Activated CD4-positive, alpha-beta T cell treated with anti-CD3 and anti-CD28 coated beads, Interleukin-2, amount 50 U/mL, for 16 hours (primary cell): ENCODE data around the gene ITPR2.
"Not testable (repeated sequence)": the region's sequence is repeated elsewhere in the genome, so short reads cannot be mapped to it uniquely, and the experiment has no call there.

Source experiments
- DNase-seq: peaks from one replicate; pipeline ENCODE4 v3.0.0-alpha.2; 2020

Gene ITPR2

GRCh38 chr12:26786491-26786864 is 46.5 kb downstream of the ITPR2 start:
- no peak for DNase-seq

GRCh38 chr12:26783816-26784379 is 49.1 kb downstream of the ITPR2 start:
- DNase-seq: not testable (repeated sequence)

GRCh38 chr12:26783131-26783526 is 49.9 kb downstream of the ITPR2 start:
- DNase-seq: no peak

GRCh38 chr12:26782372-26783130 is 50.4 kb downstream of the ITPR2 start:
- DNase-seq: no peak

GRCh38 chr12:26780656-26781055 is 52.3 kb downstream of the ITPR2 start:
- not testable (repeated sequence) for DNase-seq

GRCh38 chr12:26778173-26778775 is 54.7 kb downstream of the ITPR2 start:
- not testable (repeated sequence) for DNase-seq

GRCh38 chr12:26777236-26777635 is 55.8 kb downstream of the ITPR2 start:
- DNase-seq: no peak

GRCh38 chr12:26775991-26776390 is 57.0 kb downstream of the ITPR2 start:
- DNase-seq: not testable (repeated sequence)

GRCh38 chr12:26773313-26774104 is 59.5 kb downstream of the ITPR2 start:
- DNase-seq: no peak

GRCh38 chr12:26771861-26772260 is 61.1 kb downstream of the ITPR2 start:
- no peak for DNase-seq

- no peak for DNase-seq
Measured at GRCh38 chr12:26770239-26771070, 62.5 kb downstream of the ITPR2 start.

- DNase-seq: no peak
Measured at GRCh38 chr12:26769611-26770010, 63.4 kb downstream of the ITPR2 start.

GRCh38 chr12:26768611-26769603 is 64.1 kb downstream of the ITPR2 start:
- no peak for DNase-seq

GRCh38 chr12:26767865-26768264 is 65.1 kb downstream of the ITPR2 start:
- DNase-seq: no peak

- no peak for DNase-seq
Measured at GRCh38 chr12:26767116-26767515, 65.9 kb downstream of the ITPR2 start.

GRCh38 chr12:26762186-26762585 is 70.8 kb downstream of the ITPR2 start:
- no peak for DNase-seq

GRCh38 chr12:26761775-26762174 is 71.2 kb downstream of the ITPR2 start:
- DNase-seq: no peak

GRCh38 chr12:26760657-26761293 is 72.2 kb downstream of the ITPR2 start:
- no peak for DNase-seq

GRCh38 chr12:26755362-26755761 is 77.6 kb downstream of the ITPR2 start:
- DNase-seq: not testable (repeated sequence)

GRCh38 chr12:26754148-26754547 is 78.8 kb downstream of the ITPR2 start:
- DNase-seq: no peak

- DNase-seq: no peak
Measured at GRCh38 chr12:26751179-26751578, 81.8 kb downstream of the ITPR2 start.
